GM10266 (cell line): ENCODE measurements around the gene ROCK2.

Source experiments
- DNase-seq: peaks from one replicate; pipeline ENCODE4 v3.0.0; 2012; ENCODE audit errors: extremely low spot score
- CTCF ChIP-seq: IDR thresholded peaks from 2 replicates; pipeline ENCODE4 v1.5.1; 2012; ENCODE audit warnings: mild to moderate bottlenecking, low read depth; ENCODE audit not compliant: control insufficient read depth, insufficient read depth; ENCODE audit errors: missing control alignments

ROCK2 gene

GRCh38 chr2:11342551-11343367, 1.7 kb downstream of the ROCK2 start:
- no peak for TF ChIP-seq CTCF
- DNase-seq: no peak

GRCh38 chr2:11340717-11341116, 3.7 kb downstream of the ROCK2 start:
- no peak for TF ChIP-seq CTCF

GRCh38 chr2:11339508-11340083, 4.8 kb downstream of the ROCK2 start:
- no peak for TF ChIP-seq CTCF
- DNase-seq: no peak

More at GRCh38 chr2:11340717-11341116, 3.7 kb downstream of the ROCK2 start:
- DNase-seq: no peak

- TF ChIP-seq CTCF: no peak
Observed at GRCh38 chr2:11338580-11338979, 5.9 kb downstream of the ROCK2 start.

GRCh38 chr2:11337909-11338308, 6.5 kb downstream of the ROCK2 start:
- DNase-seq: no peak
- TF ChIP-seq CTCF: no peak

More at GRCh38 chr2:11338580-11338979, 5.9 kb downstream of the ROCK2 start:
- DNase-seq: no peak

- no peak for TF ChIP-seq CTCF
- DNase-seq: no peak
Observed at GRCh38 chr2:11336189-11336588, 8.2 kb downstream of the ROCK2 start.
